GM12878 (cell line): ENCODE results near the gene ARAP1. TPM values are rescaled to one million over a fixed set of nuclear protein-coding genes. Genes with fewer than 3 reads are reported as not detected.

ENCODE experiments used
- ATAC-seq: fragments of 200-7000 bp; cut with Tn5 transposase; 3 replicates; pipeline ENCODE4 v1.9.1; 2020; ENCODE audit warnings: mild to moderate bottlenecking, moderate library complexity
- BruUV-seq: library from RNA; stranded (reverse); fragments of 400-500 nt; replicated peaks from 2 replicates; lab custom pipeline; 2021; lab: Mats Ljungman, UMichigan
- CTCF ChIA-PET: fragments of 300-600 bp; sonication (Branson Sonifier 250); formaldehyde crosslinking; extraction: SDS; loops from one replicate; lab custom pipeline; 2021; ENCODE audit warnings: inconsistent platforms; lab: Yijun Ruan, JAX
- POLR2A ChIA-PET: fragments of 350-600 bp; formaldehyde crosslinking; extraction: SDS; loops from one replicate; lab custom pipeline; 2021; ENCODE audit warnings: inconsistent platforms; lab: Charles Lee
- RAD21 ChIA-PET: fragments of 300-600 bp; sonication (Branson Sonifier 250); formaldehyde crosslinking; loops from one replicate; lab custom pipeline; 2023; ENCODE audit warnings: antibody characterized with exemption; ENCODE audit not compliant: unreplicated experiment; lab: Charles Lee
- SMC1A ChIA-PET: fragments of 300-600 bp; sonication (Branson Sonifier 250); formaldehyde crosslinking; loops from one replicate; lab custom pipeline; 2023; ENCODE audit not compliant: unreplicated experiment, uncharacterized antibody; lab: Charles Lee
- DNase-seq: peaks from one replicate; pipeline ENCODE4 v3.0.0-alpha.2; 2011; ENCODE audit warnings: low read depth, low spot score
- FAIRE-seq: peaks from 3 replicates; lab custom pipeline; 2011; peaks lifted over from hg19 to GRCh38; lab: Jason Lieb, UNC
- H2AFZ ChIP-seq: 2 replicates; pipeline ENCODE4 v1.6.0; 2011; ENCODE audit warnings: low read depth, low read length, control low read depth; ENCODE audit not compliant: control insufficient read depth
- H3K27ac ChIP-seq: 2 replicates; pipeline ENCODE4 v1.5.1; 2011; ENCODE audit warnings: control low read depth; ENCODE audit not compliant: control insufficient read depth, insufficient read depth
- H3K27me3 ChIP-seq, 2 experiments: replicated peaks in 1 of 2; 2 replicates each; pipeline versions ENCODE4 v1.6.0 to v1.6.1; 2011; ENCODE audit warnings: low read length in 1 of 2; ENCODE audit not compliant: control insufficient read depth in 2 of 2, insufficient read depth in 2 of 2
- H3K36me3 ChIP-seq, 2 experiments: 2 replicates each; pipeline ENCODE4 v1.5.1; 2011; ENCODE audit warnings: low read length in 1 of 2; ENCODE audit not compliant: control insufficient read depth in 2 of 2, insufficient read depth in 2 of 2
- H3K4me1 ChIP-seq: 2 replicates; pipeline ENCODE4 v1.6.1; 2011; ENCODE audit warnings: mild to moderate bottlenecking, low read length, moderate library complexity, mixed read lengths; ENCODE audit not compliant: control insufficient read depth, insufficient read depth
- H3K4me2 ChIP-seq: 2 replicates; pipeline ENCODE4 v1.6.0; 2011; ENCODE audit warnings: control low read depth; ENCODE audit not compliant: control insufficient read depth, insufficient read depth
- H3K4me3 ChIP-seq: fragments of 200-600 bp; sonication (generic); 2 replicates; pipeline ENCODE4 v1.5.1; 2016
- H3K79me2 ChIP-seq: 2 replicates; pipeline ENCODE4 v1.6.0; 2011; ENCODE audit warnings: low read length; ENCODE audit not compliant: control insufficient read depth, insufficient read depth
- H3K9ac ChIP-seq: 2 replicates; pipeline ENCODE4 v1.8.0; 2011; ENCODE audit warnings: low read length, control low read depth, mixed read lengths; ENCODE audit not compliant: control insufficient read depth, insufficient read depth
- H3K9me3 ChIP-seq: replicated peaks from 3 replicates; pipeline ENCODE4 v1.5.1; 2011; ENCODE audit warnings: mild to moderate bottlenecking, low read length; ENCODE audit not compliant: control insufficient read depth, insufficient read depth
- H4K20me1 ChIP-seq: 2 replicates; pipeline ENCODE4 v1.6.0; 2011; ENCODE audit not compliant: control insufficient read depth, insufficient read depth
- CEBPB ChIP-seq, 2 experiments: fragments of 150-350 bp in 1 of 2; IDR thresholded peaks; 2 replicates each; pipeline ENCODE4 v1.6.1; 2012 to 2014; ENCODE audit warnings: low read depth in 2 of 2, low read length in 2 of 2, borderline replicate concordance in 1 of 2, inconsistent platforms in 1 of 2
- CHD4 ChIP-seq: fragments of 200-600 bp; sonication (generic); IDR thresholded peaks from 2 replicates; pipeline ENCODE4 v1.6.1; 2016; ENCODE audit warnings: mild to moderate bottlenecking
- EZH2 ChIP-seq: IDR thresholded peaks from 2 replicates; pipeline ENCODE4 v1.6.1; 2012; ENCODE audit warnings: low read depth, mild to moderate bottlenecking, control low read depth, inconsistent platforms, low read length, borderline replicate concordance; ENCODE audit not compliant: control insufficient read depth
- HCFC1 ChIP-seq: fragments of 150-350 bp; IDR thresholded peaks from 2 replicates; pipeline ENCODE4 v1.6.1; 2014; ENCODE audit warnings: low read length
- IKZF2 ChIP-seq, 2 experiments: fragments of 450-650 bp; IDR thresholded peaks; 2 replicates each; pipeline ENCODE4 v1.6.1; 2017; ENCODE audit warnings: mild to moderate bottlenecking in 2 of 2, moderate library complexity in 2 of 2
- MTA2 ChIP-seq: fragments of 450-650 bp; IDR thresholded peaks from 2 replicates; pipeline ENCODE4 v1.6.1; 2016; ENCODE audit warnings: low read depth, mild to moderate bottlenecking, moderate library complexity
- RCOR1 ChIP-seq: conservative IDR thresholded peaks from 2 replicates; pipeline ENCODE4 v1.6.1; 2012; ENCODE audit warnings: low read depth, low read length, improper control_type of control experiment
- TAF1 ChIP-seq: IDR thresholded peaks from 2 replicates; pipeline ENCODE4 v1.6.1; 2011; ENCODE audit warnings: mild to moderate bottlenecking, low read depth, low read length, borderline replicate concordance
- WRNIP1 ChIP-seq: IDR thresholded peaks from 2 replicates; pipeline ENCODE4 v1.6.1; 2011; ENCODE audit warnings: low read depth, low read length, improper control_type of control experiment, borderline replicate concordance
- WGBS: methylation state at CpG from one replicate; pipeline ENCODE4 v1.1.6; 2016; ENCODE audit warnings: low lambda C conversion rate; ENCODE audit not compliant: insufficient replicate concordance, insufficient coverage; ENCODE audit errors: missing lambda C conversion rate; 5-methylcytosine and 5-hydroxymethylcytosine counted together
- in situ Hi-C: fragments of 300-500 bp; cut with MboI; formaldehyde crosslinking; loops from 9 replicates; pipeline ENCODE4 v1.14.3; 2018; ENCODE audit warnings: mixed read lengths
- intact Hi-C: fragments of 100-400 bp; cut with micrococcal nuclease; formaldehyde crosslinking; loops from one replicate; pipeline ENCODE4 v1.14.2; 2022; ENCODE audit not compliant: unreplicated experiment
- polyA plus RNA-seq, 11 experiments: library from polyadenylated mRNA; depleted of rRNA in 4 of 11; unstranded in 6 of 11; stranded (reverse) in 5 of 11; fragments of >200 nt; fragmentation: Nextera tagmentation in 4 of 11; fragmentation: Illumina TruSeq in 1 of 11; extraction: Ambion mirVana in 4 of 11; extraction: Trizol in 1 of 11; gene quantifications; 1 replicate in 1 of 11; 2 replicates in 10 of 11; pipeline versions ENCODE4 v1.2.1 to v1.2.3, GENCODE V29; 2011 to 2016; ENCODE audit warnings: inconsistent platforms in 2 of 11, missing spikeins in 2 of 11, low read depth in 1 of 11
- total RNA-seq, 4 experiments: library from RNA; depleted of rRNA in 3 of 4; stranded (reverse); fragments of >200 nt in 3 of 4; fragmentation: Illumina TruSeq in 1 of 4; extraction: Trizol in 1 of 4; gene quantifications; 2 replicates each; pipeline versions ENCODE4 v1.2.1 to v1.2.3, GENCODE V29; 2013 to 2021
- TF ChIP-seq, protein P1 (sequence below): IDR thresholded peaks from 2 replicates; pipeline ENCODE4 v1.6.1; 2012; ENCODE audit warnings: low read depth, low read length, improper control_type of control experiment
- TF ChIP-seq, protein P2 (sequence below): fragments of 450-650 bp; IDR thresholded peaks from 2 replicates; pipeline ENCODE4 v1.6.1; 2016; ENCODE audit warnings: mild to moderate bottlenecking, moderate library complexity, borderline replicate concordance

The ARAP1 gene
- total and polyA plus RNA-seq, 10 of the 15 experiments (the other 5 are each of a cell fraction or from before 2014, with no cell fraction given): 0.55 to 102 (median 51.0) TPM

DNA sequence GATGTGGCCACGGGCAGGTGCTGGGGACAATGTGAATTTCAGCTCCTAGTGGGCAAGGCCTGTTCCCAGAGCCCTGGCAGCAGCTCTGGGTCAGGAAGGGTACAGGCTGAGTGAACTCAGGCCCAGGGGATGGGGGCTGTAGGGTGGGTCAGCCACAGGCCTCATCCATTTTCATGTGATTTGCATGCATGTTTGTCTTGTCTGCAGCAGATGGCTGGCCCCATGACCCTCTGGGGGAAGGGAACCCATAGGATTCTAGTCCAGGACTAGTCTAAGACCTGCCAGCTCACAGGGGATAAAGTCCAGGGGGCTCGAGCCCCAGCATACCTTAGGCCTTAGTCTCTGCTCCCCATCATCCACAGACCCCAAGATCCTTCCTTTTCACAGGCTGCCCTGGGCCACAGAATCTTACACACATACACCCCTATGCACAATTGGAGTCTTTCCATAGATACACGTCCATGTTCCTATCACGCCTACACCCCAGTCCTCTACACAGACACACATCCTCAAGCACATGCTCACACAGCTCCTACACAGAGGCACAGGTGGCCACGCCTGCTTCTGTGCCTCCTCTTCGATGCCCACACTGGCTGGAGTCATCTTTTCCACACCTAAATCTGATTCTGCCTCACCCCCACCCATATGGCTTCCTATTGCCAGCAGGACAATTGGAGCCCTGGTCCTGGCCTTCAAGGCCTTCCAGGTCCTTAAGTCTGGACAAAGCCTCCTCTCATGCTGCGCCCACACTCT is 103.6 kb downstream of the ARAP1 start (continued):
- TF ChIP-seq CHD4 (no peak), MTA2 (no peak), WRNIP1 (no peak), CEBPB (IDR thresholded peaks at IDR 0.05; ENCODE audit: borderline replicate concordance in 1 of 2, low read depth in 2 of 2, low read length in 2 of 2) (no peak), EZH2 (no peak), HCFC1 (no peak), TAF1 (no peak), RCOR1 (no peak)
- TF ChIP-seq, protein P1, sequence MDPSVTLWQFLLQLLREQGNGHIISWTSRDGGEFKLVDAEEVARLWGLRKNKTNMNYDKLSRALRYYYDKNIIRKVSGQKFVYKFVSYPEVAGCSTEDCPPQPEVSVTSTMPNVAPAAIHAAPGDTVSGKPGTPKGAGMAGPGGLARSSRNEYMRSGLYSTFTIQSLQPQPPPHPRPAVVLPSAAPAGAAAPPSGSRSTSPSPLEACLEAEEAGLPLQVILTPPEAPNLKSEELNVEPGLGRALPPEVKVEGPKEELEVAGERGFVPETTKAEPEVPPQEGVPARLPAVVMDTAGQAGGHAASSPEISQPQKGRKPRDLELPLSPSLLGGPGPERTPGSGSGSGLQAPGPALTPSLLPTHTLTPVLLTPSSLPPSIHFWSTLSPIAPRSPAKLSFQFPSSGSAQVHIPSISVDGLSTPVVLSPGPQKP: no peak

DNA sequence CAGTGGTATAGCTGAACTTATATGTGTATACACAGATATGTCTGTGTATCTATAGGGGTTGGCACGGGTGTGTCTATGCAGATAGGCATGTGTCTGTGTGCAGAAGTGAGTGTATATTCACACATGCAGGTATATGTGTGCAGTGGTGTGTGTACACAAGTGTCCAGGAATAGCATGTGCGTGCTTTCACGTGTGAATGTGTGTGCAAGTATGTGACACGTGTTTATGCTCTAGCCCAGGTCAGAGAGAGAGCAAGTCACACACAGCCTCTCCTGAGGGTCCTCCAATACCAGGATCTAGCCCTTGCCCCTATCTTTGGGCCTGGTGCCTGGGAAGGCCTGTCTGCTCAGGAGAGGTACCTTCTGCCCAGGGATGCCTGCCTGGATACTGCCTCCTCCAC is 104.3 kb downstream of the ARAP1 start:
- FAIRE-seq: no peak
- BruUV-seq: no TSS peak

More for the DNA sequence above, 104.3 kb downstream of the ARAP1 start:
- Histone ChIP-seq H3K79me2 (no peaks in the 10 kb centered on the region), H3K27ac (no peak overlapping the region), H4K20me1 (no peaks in the 10 kb centered on the region), H3K4me3 (no peak overlapping the region), H3K9ac (no peak overlapping the region), H3K4me1 (no peaks in the 10 kb centered on the region), H3K27me3 (no peaks in the 10 kb centered on the region), H3K4me2 (no peak overlapping the region), H3K9me3 (no peaks in the 10 kb centered on the region), H2AFZ (no peak overlapping the region), H3K36me3 (no peaks in the 10 kb centered on the region)
- SMC1A ChIA-PET: interaction anchor here (0.9 kb wide), 1 partner anchor 28 kb away, joined by 3 read pairs; no protein-coding TSS in a partner anchor
- POLR2A ChIA-PET: no interaction called here
- DNase-seq: no peak
- RAD21 ChIA-PET: no interaction called here
- WGBS: 41% methylated on average over 4 of the region's 4 CpGs
- no peak for ATAC-seq
- intact Hi-C loops: no loop called here
- CTCF ChIA-PET: interaction anchor here (1.3 kb wide), 1 partner anchor 20 kb away, joined by 4 read pairs; no protein-coding TSS in a partner anchor
- in situ Hi-C loops: loop anchor here (5.0 kb wide), 1 partner anchor 66 kb away; no protein-coding TSS in a partner anchor
- TF ChIP-seq IKZF2 (IDR thresholded peaks at IDR 0.05) (no peak), WRNIP1 (no peak)
- TF ChIP-seq, protein P2, sequence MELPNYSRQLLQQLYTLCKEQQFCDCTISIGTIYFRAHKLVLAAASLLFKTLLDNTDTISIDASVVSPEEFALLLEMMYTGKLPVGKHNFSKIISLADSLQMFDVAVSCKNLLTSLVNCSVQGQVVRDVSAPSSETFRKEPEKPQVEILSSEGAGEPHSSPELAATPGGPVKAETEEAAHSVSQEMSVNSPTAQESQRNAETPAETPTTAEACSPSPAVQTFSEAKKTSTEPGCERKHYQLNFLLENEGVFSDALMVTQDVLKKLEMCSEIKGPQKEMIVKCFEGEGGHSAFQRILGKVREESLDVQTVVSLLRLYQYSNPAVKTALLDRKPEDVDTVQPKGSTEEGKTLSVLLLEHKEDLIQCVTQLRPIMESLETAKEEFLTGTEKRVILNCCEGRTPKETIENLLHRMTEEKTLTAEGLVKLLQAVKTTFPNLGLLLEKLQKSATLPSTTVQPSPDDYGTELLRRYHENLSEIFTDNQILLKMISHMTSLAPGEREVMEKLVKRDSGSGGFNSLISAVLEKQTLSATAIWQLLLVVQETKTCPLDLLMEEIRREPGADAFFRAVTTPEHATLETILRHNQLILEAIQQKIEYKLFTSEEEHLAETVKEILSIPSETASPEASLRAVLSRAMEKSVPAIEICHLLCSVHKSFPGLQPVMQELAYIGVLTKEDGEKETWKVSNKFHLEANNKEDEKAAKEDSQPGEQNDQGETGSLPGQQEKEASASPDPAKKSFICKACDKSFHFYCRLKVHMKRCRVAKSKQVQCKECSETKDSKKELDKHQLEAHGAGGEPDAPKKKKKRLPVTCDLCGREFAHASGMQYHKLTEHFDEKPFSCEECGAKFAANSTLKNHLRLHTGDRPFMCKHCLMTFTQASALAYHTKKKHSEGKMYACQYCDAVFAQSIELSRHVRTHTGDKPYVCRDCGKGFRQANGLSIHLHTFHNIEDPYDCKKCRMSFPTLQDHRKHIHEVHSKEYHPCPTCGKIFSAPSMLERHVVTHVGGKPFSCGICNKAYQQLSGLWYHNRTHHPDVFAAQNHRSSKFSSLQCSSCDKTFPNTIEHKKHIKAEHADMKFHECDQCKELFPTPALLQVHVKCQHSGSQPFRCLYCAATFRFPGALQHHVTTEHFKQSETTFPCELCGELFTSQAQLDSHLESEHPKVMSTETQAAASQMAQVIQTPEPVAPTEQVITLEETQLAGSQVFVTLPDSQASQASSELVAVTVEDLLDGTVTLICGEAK: no peak
